ENCODE data around the gene POLR2E.

POLR2E gene

DNA sequence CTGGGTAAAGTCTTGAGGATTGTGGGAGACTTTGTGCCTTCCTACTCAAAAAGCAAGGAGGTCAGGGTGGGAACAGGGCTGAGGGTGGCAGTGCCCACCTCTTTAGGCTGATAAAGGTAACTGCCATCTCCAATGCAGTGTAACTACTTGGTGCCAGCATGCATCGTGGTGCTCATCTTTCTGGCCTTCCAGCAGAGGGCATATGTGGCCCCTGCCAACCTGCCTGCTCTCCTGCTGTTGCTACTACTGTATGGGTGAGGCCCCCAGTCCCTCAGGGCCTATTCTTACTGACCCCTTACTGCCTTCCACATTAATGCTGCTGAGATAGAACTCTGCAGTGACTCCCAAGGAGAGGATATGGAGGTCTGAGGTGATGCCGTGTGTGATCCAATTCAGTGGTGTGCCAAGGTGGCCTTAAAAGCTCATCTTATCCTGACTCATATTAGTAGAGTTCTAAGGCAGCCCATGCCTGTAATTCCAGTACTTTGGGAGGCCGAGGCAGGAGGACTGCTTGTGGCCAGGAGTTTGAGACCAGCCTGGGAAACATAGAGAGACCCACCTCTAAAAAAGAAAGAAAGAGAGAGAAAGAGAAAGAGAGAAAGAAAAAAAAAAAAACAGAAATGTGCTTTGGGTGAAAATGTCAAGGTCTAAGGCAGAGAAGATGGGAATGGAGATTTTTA lies 37.9 kb downstream of the POLR2E start:
- H3K36me3 Mint-ChIP-seq (ENCODE audit: low read depth), result peaks cover 4% of the 10 kb centered on the region
- no peaks in the 10 kb centered on the region for H3K4me1 Mint-ChIP-seq
- H3K27me3 Mint-ChIP-seq (ENCODE audit: low read depth), result peaks cover 8% of the 10 kb centered on the region
- no peaks in the 10 kb centered on the region for H3K9me3 Mint-ChIP-seq
- TF ChIP-seq, protein P1, sequence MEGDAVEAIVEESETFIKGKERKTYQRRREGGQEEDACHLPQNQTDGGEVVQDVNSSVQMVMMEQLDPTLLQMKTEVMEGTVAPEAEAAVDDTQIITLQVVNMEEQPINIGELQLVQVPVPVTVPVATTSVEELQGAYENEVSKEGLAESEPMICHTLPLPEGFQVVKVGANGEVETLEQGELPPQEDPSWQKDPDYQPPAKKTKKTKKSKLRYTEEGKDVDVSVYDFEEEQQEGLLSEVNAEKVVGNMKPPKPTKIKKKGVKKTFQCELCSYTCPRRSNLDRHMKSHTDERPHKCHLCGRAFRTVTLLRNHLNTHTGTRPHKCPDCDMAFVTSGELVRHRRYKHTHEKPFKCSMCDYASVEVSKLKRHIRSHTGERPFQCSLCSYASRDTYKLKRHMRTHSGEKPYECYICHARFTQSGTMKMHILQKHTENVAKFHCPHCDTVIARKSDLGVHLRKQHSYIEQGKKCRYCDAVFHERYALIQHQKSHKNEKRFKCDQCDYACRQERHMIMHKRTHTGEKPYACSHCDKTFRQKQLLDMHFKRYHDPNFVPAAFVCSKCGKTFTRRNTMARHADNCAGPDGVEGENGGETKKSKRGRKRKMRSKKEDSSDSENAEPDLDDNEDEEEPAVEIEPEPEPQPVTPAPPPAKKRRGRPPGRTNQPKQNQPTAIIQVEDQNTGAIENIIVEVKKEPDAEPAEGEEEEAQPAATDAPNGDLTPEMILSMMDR (IDR thresholded peaks at IDR 0.05; ENCODE audit: unreplicated experiment in 3 of 3), result no peak
- H3K27ac Mint-ChIP-seq, result no peak overlapping the region
- no peak overlapping the region for H3K4me3 Mint-ChIP-seq

DNA sequence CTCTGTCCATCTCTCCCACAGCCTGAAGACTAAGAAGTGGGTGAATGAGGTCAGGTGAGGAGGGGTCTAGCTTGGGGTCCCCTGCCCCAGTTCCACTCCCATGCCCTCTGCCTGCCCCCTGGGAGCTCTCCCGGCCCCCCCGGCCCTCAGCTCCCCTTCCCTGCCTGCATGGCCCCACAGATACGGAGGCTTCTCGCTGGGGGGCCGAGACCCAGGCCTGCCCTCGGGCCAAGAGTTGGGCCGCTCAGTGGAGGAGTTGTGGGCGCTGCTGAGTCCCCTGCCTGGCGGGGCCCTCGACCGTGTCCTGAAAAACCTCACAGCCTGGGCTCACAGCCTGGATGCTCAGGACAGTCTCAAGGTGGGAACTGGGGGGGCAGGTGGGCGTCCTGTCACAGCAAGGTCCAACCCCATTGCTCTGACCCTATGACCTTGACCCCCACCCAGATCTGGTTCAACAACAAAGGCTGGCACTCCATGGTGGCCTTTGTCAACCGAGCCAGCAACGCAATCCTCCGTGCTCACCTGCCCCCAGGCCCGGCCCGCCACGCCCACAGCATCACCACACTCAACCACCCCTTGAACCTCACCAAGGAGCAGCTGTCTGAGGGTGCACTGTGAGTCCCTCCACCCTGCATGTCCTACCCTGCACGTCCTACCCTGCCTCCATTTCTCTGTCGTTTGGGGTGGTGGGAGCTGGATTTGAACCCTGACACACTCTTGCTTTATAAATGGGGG lies 39.1 kb downstream of the POLR2E start:
- H3K27ac Mint-ChIP-seq, result no peak overlapping the region
- H3K27me3 Mint-ChIP-seq (ENCODE audit: low read depth), result peaks cover 3% of the 10 kb centered on the region

DNA sequence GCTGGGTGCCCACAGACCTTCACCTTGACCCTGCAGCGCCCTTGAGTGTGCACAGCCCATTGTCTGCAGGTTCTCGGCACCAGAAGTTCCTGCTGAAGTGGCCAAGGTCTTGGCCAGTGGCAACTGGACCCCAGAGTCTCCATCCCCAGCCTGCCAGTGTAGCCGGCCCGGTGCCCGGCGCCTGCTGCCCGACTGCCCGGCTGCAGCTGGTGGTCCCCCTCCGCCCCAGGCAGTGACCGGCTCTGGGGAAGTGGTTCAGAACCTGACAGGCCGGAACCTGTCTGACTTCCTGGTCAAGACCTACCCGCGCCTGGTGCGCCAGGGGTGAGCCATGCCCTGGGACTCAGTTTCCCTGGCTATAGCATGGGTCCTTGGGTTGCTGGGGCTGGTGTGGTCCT lies 40.1 kb downstream of the POLR2E start:
- TF ChIP-seq, protein P1 (IDR thresholded peaks at IDR 0.05; ENCODE audit: unreplicated experiment in 3 of 3), result no peak
- Mint-ChIP-seq H3K9me3 (no peaks in the 10 kb centered on the region), H3K4me3 (no peak overlapping the region), H3K27me3 (ENCODE audit: low read depth) (peaks cover 3% of the 10 kb centered on the region), H3K4me1 (no peaks in the 10 kb centered on the region), H3K27ac (no peak overlapping the region), H3K36me3 (ENCODE audit: low read depth) (peaks cover 4% of the 10 kb centered on the region)

More for the DNA sequence above, 39.1 kb downstream of the POLR2E start:
- Mint-ChIP-seq H3K4me3 (no peak overlapping the region), H3K36me3 (ENCODE audit: low read depth) (peaks cover 4% of the 10 kb centered on the region), H3K9me3 (no peaks in the 10 kb centered on the region), H3K4me1 (no peaks in the 10 kb centered on the region)
- TF ChIP-seq, protein P1 (IDR thresholded peaks at IDR 0.05; ENCODE audit: unreplicated experiment in 3 of 3), result no peak

DNA sequence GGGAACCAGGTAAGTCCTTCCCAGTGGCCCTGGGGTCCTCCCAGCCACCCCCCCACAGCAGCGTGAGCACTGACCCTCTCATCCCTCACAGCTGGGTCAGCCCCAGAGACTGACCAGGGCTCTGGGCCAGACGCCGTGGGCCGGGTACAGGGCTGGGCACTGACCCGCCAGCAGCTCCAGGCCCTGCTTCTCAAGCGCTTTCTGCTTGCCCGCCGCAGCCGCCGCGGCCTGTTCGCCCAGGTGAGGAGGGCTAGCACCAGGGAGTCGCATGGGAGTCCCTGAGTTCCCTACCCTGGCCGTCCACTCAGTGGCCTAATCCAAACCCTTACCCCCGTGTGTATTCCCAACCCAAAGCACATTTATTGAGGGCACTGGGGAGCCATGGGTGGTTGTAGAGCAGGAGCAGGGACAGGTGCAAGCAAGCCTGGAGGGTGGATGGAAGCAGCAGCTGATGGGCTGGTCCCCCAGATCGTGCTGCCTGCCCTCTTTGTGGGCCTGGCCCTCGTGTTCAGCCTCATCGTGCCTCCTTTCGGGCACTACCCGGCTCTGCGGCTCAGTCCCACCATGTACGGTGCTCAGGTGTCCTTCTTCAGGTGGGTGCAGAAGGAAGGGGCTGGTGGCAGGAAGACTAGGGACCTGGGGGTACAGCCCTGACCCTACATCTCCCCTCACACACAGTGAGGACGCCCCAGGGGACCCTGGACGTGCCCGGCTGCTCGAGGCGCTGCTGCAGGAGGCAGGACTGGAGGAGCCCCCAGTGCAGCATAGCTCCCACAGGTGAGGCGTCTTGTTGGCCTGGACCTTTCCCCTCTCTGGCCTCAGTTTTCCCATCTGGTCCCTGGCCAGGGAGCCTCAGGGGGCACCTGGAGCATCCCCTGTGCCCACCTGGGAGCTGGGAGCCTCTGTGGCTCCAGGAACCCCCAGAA lies 40.8 kb downstream of the POLR2E start:
- TF ChIP-seq, protein P1 (IDR thresholded peaks at IDR 0.05; ENCODE audit: unreplicated experiment in 3 of 3), result no peak
- H3K9me3 Mint-ChIP-seq, result no peaks in the 10 kb centered on the region
- no peaks in the 10 kb centered on the region for H3K4me1 Mint-ChIP-seq

DNA sequence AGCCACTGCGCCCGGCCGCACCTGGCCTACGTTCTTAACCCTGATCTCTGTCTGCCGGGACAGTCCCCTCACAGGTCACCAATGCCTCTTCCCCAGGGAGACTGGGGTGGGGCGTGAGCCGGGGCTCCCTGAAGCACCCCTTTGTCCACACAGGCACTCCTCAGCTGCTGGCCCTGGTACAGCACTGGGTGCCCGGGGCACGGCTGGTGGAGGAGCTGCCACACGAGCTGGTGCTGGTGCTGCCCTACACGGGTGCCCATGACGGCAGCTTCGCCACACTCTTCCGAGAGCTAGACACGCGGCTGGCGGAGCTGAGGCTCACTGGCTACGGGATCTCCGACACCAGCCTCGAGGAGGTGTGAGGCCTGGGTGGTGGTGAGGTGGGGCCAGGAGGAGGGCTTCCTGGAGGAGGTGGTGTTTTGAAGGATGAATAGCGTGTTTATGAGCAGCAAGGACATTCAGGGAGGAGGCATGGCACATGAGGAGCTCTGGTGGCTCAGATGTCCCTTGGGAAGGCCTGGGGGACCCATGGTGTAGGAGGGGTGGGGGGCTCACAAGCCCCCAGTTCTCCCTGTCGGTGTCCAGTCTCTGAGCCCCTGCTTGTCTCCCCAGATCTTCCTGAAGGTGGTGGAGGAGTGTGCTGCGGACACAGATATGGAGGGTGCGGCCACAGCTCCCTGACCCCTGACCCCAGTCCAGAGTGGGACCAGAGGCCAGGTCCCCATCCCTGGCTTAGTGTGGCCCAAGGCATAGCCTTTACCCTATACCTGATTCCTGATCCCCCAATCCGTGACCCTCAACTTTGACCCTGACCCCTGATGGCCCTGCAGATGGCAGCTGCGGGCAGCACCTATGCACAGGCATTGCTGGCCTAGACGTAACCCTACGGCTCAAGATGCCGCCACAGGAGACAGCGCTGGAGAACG lies 41.7 kb downstream of the POLR2E start:
- Mint-ChIP-seq H3K27me3 (ENCODE audit: low read depth) (no peaks in the 10 kb centered on the region), H3K9me3 (no peaks in the 10 kb centered on the region), H3K4me3 (no peak overlapping the region), H3K27ac (no peak overlapping the region), H3K4me1 (no peaks in the 10 kb centered on the region), H3K36me3 (ENCODE audit: low read depth) (peaks cover 4% of the 10 kb centered on the region)
- TF ChIP-seq, protein P1 (IDR thresholded peaks at IDR 0.05; ENCODE audit: unreplicated experiment in 3 of 3), result no peak

More for the DNA sequence above, 40.8 kb downstream of the POLR2E start:
- H3K27ac Mint-ChIP-seq, result no peak overlapping the region
- peaks cover 4% of the 10 kb centered on the region for H3K36me3 Mint-ChIP-seq (ENCODE audit: low read depth)
- H3K4me3 Mint-ChIP-seq, result no peak overlapping the region
- peaks cover under 1% of the 10 kb centered on the region for H3K27me3 Mint-ChIP-seq (ENCODE audit: low read depth)
